K562 (cell line): ENCODE data around the gene TENM3. TPM values are rescaled to one million over a fixed set of nuclear protein-coding genes. Genes with fewer than 3 reads are reported as not detected.

Experiments used
- ATAC-seq: fragments of 200-7000 bp; cut with Tn5 transposase; 3 replicates; pipeline ENCODE4 v1.9.1; 2020; ENCODE audit warnings: moderate library complexity
- BruUV-seq: library from RNA; stranded (reverse); fragments of 400-500 nt; replicated peaks from 2 replicates; lab custom pipeline; 2021; lab: Mats Ljungman, UMichigan
- CTCF ChIA-PET: fragments of 300-600 bp; formaldehyde crosslinking; extraction: SDS; loops from one replicate; lab custom pipeline; 2021; ENCODE audit warnings: low intra/inter-chr PET ratio; lab: Yijun Ruan, JAX
- POLR2A ChIA-PET: fragments of 300-600, 350-650 bp; sonication (Branson Sonifier 250); formaldehyde crosslinking; extraction: SDS; loops from one replicate; lab custom pipeline; 2021; ENCODE audit warnings: antibody characterized with exemption, inconsistent platforms; lab: Yijun Ruan, JAX
- DNase-seq, 4 experiments: peaks; one replicate each; pipeline versions ENCODE4 v3.0.0 to v3.0.0-alpha.2; 2011 to 2018; ENCODE audit warnings: low spot score in 3 of 4, mixed read lengths in 3 of 4; ENCODE audit errors: extremely low read depth in 1 of 4
- FAIRE-seq: peaks from 2 replicates; lab custom pipeline; 2011; peaks lifted over from hg19 to GRCh38; lab: Jason Lieb, UNC
- H2AFZ ChIP-seq: 2 replicates; pipeline ENCODE4 v1.6.0; 2011; ENCODE audit warnings: low read depth, low read length, control low read depth, inconsistent platforms
- H3K27ac ChIP-seq: fragments of 200-600 bp; 3 replicates; pipeline ENCODE4 v1.8.0; 2011; ENCODE audit warnings: low read depth, mild to moderate bottlenecking, control low read depth, inconsistent platforms, low read length, moderate library complexity, mixed read lengths; ENCODE audit errors: extremely low read depth
- H3K27me3 ChIP-seq, 2 experiments: fragments of 300-600 bp in 1 of 2; 2 replicates in 1 of 2; 3 replicates in 1 of 2; pipeline versions ENCODE4 v1.6.0 to v1.8.0; 2011; ENCODE audit warnings: inconsistent platforms in 2 of 2, low read length in 2 of 2, mild to moderate bottlenecking in 1 of 2, mixed read lengths in 1 of 2, moderate library complexity in 1 of 2; ENCODE audit not compliant: control insufficient read depth in 2 of 2, insufficient read depth in 2 of 2
- H3K36me3 ChIP-seq: fragments of 300-600 bp; 3 replicates; pipeline ENCODE4 v1.8.0; 2011; ENCODE audit warnings: mild to moderate bottlenecking, low read length, inconsistent platforms; ENCODE audit not compliant: control insufficient read depth, insufficient read depth
- H3K4me1 ChIP-seq, 2 experiments: fragments of 200-600 bp in 1 of 2; replicated peaks in 1 of 2; 2 replicates in 1 of 2; 3 replicates in 1 of 2; pipeline versions ENCODE4 v1.5.1 to v1.8.0; 2011; ENCODE audit warnings: inconsistent platforms in 2 of 2, low read length in 2 of 2, mild to moderate bottlenecking in 1 of 2, mixed read lengths in 1 of 2, moderate library complexity in 1 of 2; ENCODE audit not compliant: control insufficient read depth in 2 of 2, insufficient read depth in 2 of 2
- H3K4me2 ChIP-seq: 2 replicates; pipeline ENCODE4 v1.6.1; 2011; ENCODE audit warnings: low read length, control low read depth, inconsistent platforms, mixed read lengths; ENCODE audit not compliant: insufficient read depth
- H3K4me3 ChIP-seq: fragments of 200-600 bp; sonication (generic), shearing (Covaris generic); 2 replicates; pipeline ENCODE4 v1.5.1; 2016; ENCODE audit warnings: control low read depth, inconsistent platforms
- H3K79me2 ChIP-seq: fragments of 200-600 bp; 3 replicates; pipeline ENCODE4 v1.8.0; 2011; ENCODE audit warnings: low read length, inconsistent platforms; ENCODE audit not compliant: control insufficient read depth, insufficient read depth
- H3K9ac ChIP-seq, 2 experiments: 2 replicates each; pipeline versions ENCODE4 v1.6.0 to v1.6.1; 2011; ENCODE audit warnings: low read depth in 2 of 2, low read length in 2 of 2, control low read depth in 1 of 2, inconsistent platforms in 1 of 2, mild to moderate bottlenecking in 1 of 2, mixed read lengths in 1 of 2; ENCODE audit not compliant: insufficient read depth in 1 of 2
- H3K9me1 ChIP-seq: one replicate; pipeline ENCODE4 v1.6.0; 2011; ENCODE audit warnings: inconsistent platforms, mild to moderate bottlenecking, low read length, moderate library complexity; ENCODE audit not compliant: control insufficient read depth, insufficient read depth
- H3K9me3 ChIP-seq: replicated peaks from 2 replicates; pipeline ENCODE4 v1.5.1; 2011; ENCODE audit warnings: low read depth, low read length, inconsistent platforms; ENCODE audit not compliant: control insufficient read depth, insufficient read depth
- H4K20me1 ChIP-seq: replicated peaks from 2 replicates; pipeline ENCODE4 v1.6.1; 2011; ENCODE audit warnings: low read length, inconsistent platforms, mixed read lengths; ENCODE audit not compliant: control insufficient read depth, insufficient read depth
- ELF2 ChIP-seq: fragments of 250-450 bp; sonication (Bioruptor Pico); IDR thresholded peaks from 2 replicates; pipeline ENCODE4 v1.5.0; 2021; ENCODE audit warnings: mild to moderate bottlenecking
- ZNF165 ChIP-seq: fragments of 250-450 bp; sonication (Bioruptor Pico); IDR thresholded peaks from 2 replicates; pipeline ENCODE4 v1.4.0; 2020; ENCODE audit warnings: borderline replicate concordance
- WGBS: fragments of 100-300 bp; shearing (Covaris generic); methylation state at CpG from one replicate; pipeline ENCODE4 v1.1.6; 2016; ENCODE audit warnings: low coverage, mixed read lengths; ENCODE audit not compliant: insufficient coverage; ENCODE audit errors: missing lambda C conversion rate; 5-methylcytosine and 5-hydroxymethylcytosine counted together
- in situ Hi-C: fragments of 300-500 bp; cut with MboI; formaldehyde crosslinking; loops from 4 replicates; pipeline ENCODE4 v1.15.0; 2018; ENCODE audit warnings: inconsistent platforms, mixed read lengths
- intact Hi-C: fragments of 100-400 bp; cut with micrococcal nuclease; formaldehyde crosslinking; loops from 2 replicates; pipeline ENCODE4 v1.14.2; 2022
- polyA plus RNA-seq, 8 experiments: library from polyadenylated mRNA; depleted of rRNA in 4 of 8; stranded (reverse) in 5 of 8; unstranded in 3 of 8; fragments of >200 nt; fragmentation: Nextera tagmentation in 2 of 8; fragmentation: Illumina TruSeq in 1 of 8; extraction: Ambion mirVana in 2 of 8; extraction: Trizol in 1 of 8; gene quantifications; 2 replicates each; pipeline versions ENCODE4 v1.2.1 to v1.2.3, GENCODE V29; 2011 to 2014; ENCODE audit warnings: inconsistent platforms in 1 of 8, missing spikeins in 1 of 8
- total RNA-seq, 7 experiments: library from RNA; depleted of rRNA in 6 of 7; stranded (reverse); fragments of >200 nt in 6 of 7; fragmentation: Illumina TruSeq in 2 of 7; extraction: Trizol in 2 of 7; gene quantifications; 2 replicates each; pipeline versions ENCODE4 v1.2.1 to v1.2.3, GENCODE V29; 2011 to 2021; ENCODE audit warnings: low replicate concordance in 1 of 7
- TF ChIP-seq, protein P1 (sequence below): fragments of 450-650 bp; IDR thresholded peaks from 2 replicates; pipeline ENCODE4 v1.6.1; 2014; ENCODE audit warnings: low read depth, mild to moderate bottlenecking, moderate library complexity, borderline replicate concordance
- TF ChIP-seq, protein P2 (sequence below): fragments of 250-450 bp; sonication (Bioruptor Pico); IDR thresholded peaks from 2 replicates; pipeline ENCODE4 v1.9.0; 2021; ENCODE audit warnings: mild to moderate bottlenecking, inconsistent platforms

The TENM3 gene
- total and polyA plus RNA-seq, 9 of the 15 experiments (the other 6 are each of a cell fraction or from before 2014, with no cell fraction given), result 0.01 to 0.02 TPM; not detected in 7

GRCh38 chr4:182831376-182831775 is 588.2 kb downstream of the TENM3 start:
- Histone ChIP-seq H3K9ac (no peak overlapping the region), H3K4me1 (no peaks in the 10 kb centered on the region), H3K9me1 (no peaks in the 10 kb centered on the region), H3K36me3 (no peaks in the 10 kb centered on the region), H3K9me3 (no peaks in the 10 kb centered on the region), H3K27me3 (peaks cover 12 to 44% of the 10 kb centered on the region in 2 experiments; a peak in 4 of 5 replicates), H3K79me2 (no peaks in the 10 kb centered on the region), H3K4me2 (no peak overlapping the region), H3K4me3 (no peak overlapping the region), H4K20me1 (no peaks in the 10 kb centered on the region), H3K27ac (no peak overlapping the region), H2AFZ (no peak overlapping the region)
- POLR2A ChIA-PET, result no interaction called here
- TF ChIP-seq ELF2 (CRISPR knock-in tag) (no peak), ZNF165 (CRISPR knock-in tag) (no peak)
- TF ChIP-seq, protein P1, sequence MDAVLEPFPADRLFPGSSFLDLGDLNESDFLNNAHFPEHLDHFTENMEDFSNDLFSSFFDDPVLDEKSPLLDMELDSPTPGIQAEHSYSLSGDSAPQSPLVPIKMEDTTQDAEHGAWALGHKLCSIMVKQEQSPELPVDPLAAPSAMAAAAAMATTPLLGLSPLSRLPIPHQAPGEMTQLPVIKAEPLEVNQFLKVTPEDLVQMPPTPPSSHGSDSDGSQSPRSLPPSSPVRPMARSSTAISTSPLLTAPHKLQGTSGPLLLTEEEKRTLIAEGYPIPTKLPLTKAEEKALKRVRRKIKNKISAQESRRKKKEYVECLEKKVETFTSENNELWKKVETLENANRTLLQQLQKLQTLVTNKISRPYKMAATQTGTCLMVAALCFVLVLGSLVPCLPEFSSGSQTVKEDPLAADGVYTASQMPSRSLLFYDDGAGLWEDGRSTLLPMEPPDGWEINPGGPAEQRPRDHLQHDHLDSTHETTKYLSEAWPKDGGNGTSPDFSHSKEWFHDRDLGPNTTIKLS, result no peak
- TF ChIP-seq, protein P2, sequence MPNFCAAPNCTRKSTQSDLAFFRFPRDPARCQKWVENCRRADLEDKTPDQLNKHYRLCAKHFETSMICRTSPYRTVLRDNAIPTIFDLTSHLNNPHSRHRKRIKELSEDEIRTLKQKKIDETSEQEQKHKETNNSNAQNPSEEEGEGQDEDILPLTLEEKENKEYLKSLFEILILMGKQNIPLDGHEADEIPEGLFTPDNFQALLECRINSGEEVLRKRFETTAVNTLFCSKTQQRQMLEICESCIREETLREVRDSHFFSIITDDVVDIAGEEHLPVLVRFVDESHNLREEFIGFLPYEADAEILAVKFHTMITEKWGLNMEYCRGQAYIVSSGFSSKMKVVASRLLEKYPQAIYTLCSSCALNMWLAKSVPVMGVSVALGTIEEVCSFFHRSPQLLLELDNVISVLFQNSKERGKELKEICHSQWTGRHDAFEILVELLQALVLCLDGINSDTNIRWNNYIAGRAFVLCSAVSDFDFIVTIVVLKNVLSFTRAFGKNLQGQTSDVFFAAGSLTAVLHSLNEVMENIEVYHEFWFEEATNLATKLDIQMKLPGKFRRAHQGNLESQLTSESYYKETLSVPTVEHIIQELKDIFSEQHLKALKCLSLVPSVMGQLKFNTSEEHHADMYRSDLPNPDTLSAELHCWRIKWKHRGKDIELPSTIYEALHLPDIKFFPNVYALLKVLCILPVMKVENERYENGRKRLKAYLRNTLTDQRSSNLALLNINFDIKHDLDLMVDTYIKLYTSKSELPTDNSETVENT (CRISPR knock-in tag), result no peak
- CTCF ChIA-PET, result no interaction called here
- FAIRE-seq (no peak), ATAC-seq (no peak), DNase-seq (no peak)
- intact Hi-C loops (no loop called here), in situ Hi-C loops (no loop called here)
- BruUV-seq, result no TSS peak
- WGBS, result 0% methylated on average over 3 of the region's 3 CpGs
